ENCODE measurements around the gene PUM2.
"Not testable (repeated sequence)": the region's sequence is repeated elsewhere in the genome, so short reads cannot be mapped to it uniquely, and the experiment has no call there.

The PUM2 gene

GRCh38 chr2:20371323-20372025 is 20.8 kb upstream of the PUM2 start:
- no peak for DNase-seq (ENCODE audit: low spot score)

GRCh38 chr2:20370191-20370590 is 19.5 kb upstream of the PUM2 start:
- no peak for DNase-seq (ENCODE audit: low spot score)

- DNase-seq (ENCODE audit: low spot score), result no peak
These were observed 18.7 kb upstream of the PUM2 start for GRCh38 chr2:20369366-20369765.

GRCh38 chr2:20368706-20369105 is 18.1 kb upstream of the PUM2 start:
- no peak for DNase-seq (ENCODE audit: low spot score)

GRCh38 chr2:20367929-20368328 is 17.3 kb upstream of the PUM2 start:
- DNase-seq (ENCODE audit: low spot score), result not testable (repeated sequence)

GRCh38 chr2:20366672-20367116 is 16.1 kb upstream of the PUM2 start:
- DNase-seq (ENCODE audit: low spot score), result no peak

- peak; percentile 76 for DNase-seq (ENCODE audit: low spot score)
These were observed 14.7 kb upstream of the PUM2 start for GRCh38 chr2:20365249-20365817.

- no peak for DNase-seq (ENCODE audit: low spot score)
These were observed 12.9 kb upstream of the PUM2 start for GRCh38 chr2:20363578-20363977.

GRCh38 chr2:20362701-20363435 is 12.2 kb upstream of the PUM2 start:
- DNase-seq (ENCODE audit: low spot score), result peak; percentile 41

GRCh38 chr2:20361893-20362292 is 11.2 kb upstream of the PUM2 start:
- DNase-seq (ENCODE audit: low spot score), result no peak

- no peak for DNase-seq (ENCODE audit: low spot score)
These were observed 8.5 kb upstream of the PUM2 start for GRCh38 chr2:20359096-20359495.

GRCh38 chr2:20357638-20358389 is 7.2 kb upstream of the PUM2 start:
- DNase-seq (ENCODE audit: low spot score), result no peak

- peak; percentile 40 for DNase-seq (ENCODE audit: low spot score)
These were observed 5.4 kb upstream of the PUM2 start for GRCh38 chr2:20356042-20356441.

GRCh38 chr2:20355131-20355530 is 4.5 kb upstream of the PUM2 start:
- DNase-seq (ENCODE audit: low spot score), result no peak

- no peak for DNase-seq (ENCODE audit: low spot score)
These were observed 2.8 kb upstream of the PUM2 start for GRCh38 chr2:20353241-20353992.

GRCh38 chr2:20352581-20353216 is 2.1 kb upstream of the PUM2 start:
- no peak for DNase-seq (ENCODE audit: low spot score)

GRCh38 chr2:20352230-20352578 is 1.6 kb upstream of the PUM2 start:
- DNase-seq (ENCODE audit: low spot score), result no peak

GRCh38 chr2:20351555-20352229 is 1.0 kb upstream of the PUM2 start:
- DNase-seq (ENCODE audit: low spot score), result no peak

GRCh38 chr2:20350041-20350712 is 467 bp downstream of the PUM2 start:
- peak; percentile 26 for DNase-seq (ENCODE audit: low spot score)

GRCh38 chr2:20349513-20349921 is 1.1 kb downstream of the PUM2 start:
- no peak for DNase-seq (ENCODE audit: low spot score)

All from kidney tubule cell (primary cell).